Measurements from ENCODE around the gene TEPSIN. TPM values are rescaled to one million over a fixed set of nuclear protein-coding genes. Genes with fewer than 3 reads are reported as not detected.

The TEPSIN gene
- total RNA-seq, 1 donor from 2014 or later = 38.1 TPM

DNA sequence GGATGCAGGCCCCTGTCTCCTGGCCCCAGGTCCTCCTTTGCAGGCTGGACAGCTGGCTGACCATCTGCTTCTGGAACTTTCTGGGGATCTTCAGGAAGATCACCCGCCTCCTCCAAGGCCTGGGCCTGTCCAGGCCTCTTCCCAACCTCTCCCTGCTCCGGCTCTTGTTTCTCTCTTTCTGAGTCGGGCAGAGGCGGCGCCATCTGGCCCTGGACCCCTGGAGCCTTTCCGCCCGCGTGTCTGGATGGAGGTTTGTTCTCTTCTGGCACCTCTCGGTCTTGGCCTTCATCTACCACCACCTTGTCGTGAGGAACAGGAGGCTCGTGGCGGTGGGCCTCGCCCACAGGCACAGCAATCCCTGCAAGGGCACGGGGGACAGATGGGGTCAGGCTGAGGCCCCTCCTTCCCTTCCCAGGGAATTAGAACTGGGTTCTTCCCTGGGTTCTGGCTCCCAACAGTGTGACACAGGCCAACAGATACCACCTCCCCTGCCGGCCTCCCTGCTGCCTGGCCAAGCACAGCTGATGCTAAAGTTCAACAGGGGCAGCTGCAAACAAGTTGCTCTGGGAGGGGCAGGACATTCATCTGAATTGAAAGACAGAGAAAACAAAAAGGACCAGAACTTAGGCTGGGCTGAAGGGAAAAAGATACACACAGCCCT lies 13.6 kb upstream of the TEPSIN start:
- intact Hi-C loops (cut with DNase I) = loop anchor here (10.0 kb wide), 1 partner anchor 352 kb away; no protein-coding TSS in a partner anchor

DNA sequence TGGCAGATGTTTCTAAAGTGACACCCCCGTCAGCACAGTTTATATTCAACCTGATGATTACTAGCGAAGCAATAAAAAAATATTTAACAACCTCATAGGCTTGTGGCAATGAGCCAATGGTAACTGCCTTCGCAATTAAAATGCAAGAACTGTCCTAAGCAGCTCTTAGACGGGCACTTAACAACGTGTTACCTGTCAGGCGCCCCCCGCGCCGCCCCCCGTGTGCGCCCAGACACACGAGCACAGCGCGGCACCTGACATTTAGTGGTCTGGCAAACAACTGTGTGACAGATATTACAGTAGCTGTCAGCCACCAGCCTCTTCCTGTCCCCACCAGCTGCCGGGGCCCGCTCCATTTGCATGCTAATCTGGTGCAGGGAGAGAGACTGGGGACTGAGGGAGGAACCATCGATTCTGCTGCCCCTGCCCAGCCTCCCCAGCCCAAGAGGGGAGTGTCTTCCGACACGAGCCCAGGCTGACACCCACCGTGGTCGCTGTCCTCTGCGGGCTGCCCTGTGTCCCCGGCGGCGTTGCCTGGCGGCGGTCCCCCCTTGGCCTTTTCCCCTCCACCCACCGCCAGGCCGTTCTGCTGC lies 12.9 kb upstream of the TEPSIN start:
- ATAC-seq = no peak

More for the DNA sequence above, 13.6 kb upstream of the TEPSIN start:
- no peak for DNase-seq (ENCODE audit: low spot score)
- no peak for ATAC-seq

DNA sequence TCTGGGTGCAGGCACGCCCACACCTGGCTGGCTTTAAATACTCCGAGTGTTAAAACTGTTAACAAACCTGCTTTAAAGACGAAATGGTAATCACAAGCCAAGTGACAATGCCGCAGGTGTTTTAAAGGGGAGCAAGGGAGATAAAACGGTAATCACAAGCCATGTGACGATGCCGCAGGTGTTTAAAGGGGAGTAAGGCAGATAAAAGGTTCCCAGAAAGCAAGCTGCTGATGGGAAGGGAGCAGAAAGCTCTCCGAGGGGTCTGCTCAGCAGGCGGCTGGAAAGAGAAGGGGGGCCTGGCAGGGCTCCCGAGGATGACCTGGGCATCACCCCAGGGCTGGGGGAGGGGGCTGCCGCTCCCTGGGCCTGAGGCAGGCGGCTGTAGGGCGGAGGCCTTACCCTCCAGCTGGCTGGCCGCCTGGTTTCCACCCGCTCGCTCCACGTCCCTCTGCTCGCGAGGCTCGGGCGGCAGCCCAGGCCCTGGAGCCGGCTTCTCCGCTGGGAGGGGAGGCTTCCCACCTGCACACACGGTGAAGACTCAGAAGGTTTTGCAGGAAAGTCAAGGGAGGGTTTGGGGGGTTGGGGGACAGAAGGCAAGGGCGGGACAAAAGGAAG lies 12.3 kb upstream of the TEPSIN start:
- DNase-seq (ENCODE audit: low spot score) = no peak
- no peak for ATAC-seq
- intact Hi-C loops (cut with DNase I) = loop anchor here (10.0 kb wide), 1 partner anchor 354 kb away; no protein-coding TSS in a partner anchor

More for the DNA sequence above, 12.9 kb upstream of the TEPSIN start:
- no peak for DNase-seq (ENCODE audit: low spot score)
- intact Hi-C loops (cut with DNase I) = loop anchor here (10.0 kb wide), 1 partner anchor 353 kb away; no protein-coding TSS in a partner anchor

DNA sequence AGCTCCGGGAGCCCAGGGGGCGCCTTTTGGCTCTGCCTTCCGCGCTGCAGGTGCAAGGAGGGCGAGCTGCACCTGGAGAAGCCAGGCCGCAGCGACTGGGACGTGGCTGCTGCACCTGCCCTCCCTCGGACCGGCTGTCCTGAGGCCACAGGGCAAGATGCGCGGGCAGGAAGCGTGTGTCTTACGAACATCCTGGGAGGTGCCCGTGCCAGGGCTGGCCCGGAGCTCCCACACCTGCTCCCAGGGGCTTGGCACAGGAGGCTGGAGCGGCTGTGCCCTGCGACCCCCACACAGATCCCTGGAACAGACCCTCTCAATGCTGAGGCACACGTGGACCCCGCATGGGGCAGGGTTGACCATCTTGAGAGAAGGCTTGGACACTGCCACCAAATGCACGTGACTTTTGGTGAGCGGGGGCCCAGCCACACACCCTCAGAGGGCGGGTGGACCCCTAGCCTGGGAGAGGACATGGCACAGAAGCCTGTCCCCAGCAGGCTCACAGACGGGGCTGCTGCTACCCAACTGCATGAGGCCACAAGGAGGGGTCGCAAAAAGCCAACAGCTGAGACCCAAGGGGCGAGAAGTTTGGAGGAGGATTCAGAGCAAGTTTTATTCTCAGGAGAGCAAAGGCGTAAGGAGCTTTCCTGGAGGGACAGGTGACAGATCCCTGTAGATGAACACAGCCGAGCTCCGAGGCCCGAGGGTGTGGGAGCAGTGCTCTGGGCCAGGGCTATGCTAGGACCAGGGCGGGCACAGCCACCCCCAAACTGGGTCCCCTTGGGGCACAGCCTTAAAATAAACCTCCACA lies 11.6 kb upstream of the TEPSIN start:
- ATAC-seq (no peak), DNase-seq (ENCODE audit: low spot score) (no peak)

DNA sequence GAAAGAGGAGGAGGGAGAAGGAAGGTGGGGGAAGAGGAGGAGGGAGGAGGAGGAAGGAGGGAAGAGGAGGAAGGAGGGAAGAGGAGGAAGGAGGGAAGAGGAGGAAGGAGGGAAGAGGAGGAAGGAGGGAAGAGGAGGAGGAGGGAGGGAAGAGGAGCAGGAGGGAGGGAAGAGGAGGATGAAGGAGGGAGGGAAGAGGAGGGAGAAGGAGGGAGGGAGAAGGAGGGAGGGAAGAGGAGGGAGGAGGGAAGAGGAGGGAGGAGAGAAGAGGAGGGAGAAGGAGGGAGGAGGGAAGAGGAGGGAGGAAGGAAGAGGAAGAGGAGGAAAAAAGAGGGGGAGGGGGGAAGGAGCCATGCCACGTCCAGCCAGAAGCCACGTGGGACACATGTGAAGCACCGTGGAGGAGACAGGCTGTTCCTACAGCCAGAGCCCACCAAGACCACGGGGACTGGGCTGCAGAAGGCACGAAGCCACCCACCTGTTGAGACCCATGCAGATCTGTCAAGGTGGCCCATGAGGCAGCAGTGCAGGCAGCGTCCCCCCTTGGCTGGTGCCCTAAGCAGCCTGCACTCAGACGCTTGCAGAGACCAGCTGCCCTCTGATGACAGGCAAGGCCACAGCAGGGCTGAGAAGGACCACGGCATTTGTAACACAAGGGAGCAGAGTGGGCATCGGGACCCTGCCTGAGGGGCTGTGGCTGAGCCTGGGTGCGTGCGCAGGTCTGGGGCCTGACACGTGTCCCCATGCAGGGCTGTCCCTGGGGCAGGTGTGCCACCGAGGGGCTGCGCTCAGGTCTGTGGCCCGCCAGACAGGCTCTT lies 10.6 kb upstream of the TEPSIN start:
- DNase-seq (ENCODE audit: low spot score) = no peak
- intact Hi-C loops (cut with DNase I) = loop anchor here (10.0 kb wide), 1 partner anchor 355 kb away; no protein-coding TSS in a partner anchor
- ATAC-seq = no peak

More for the DNA sequence above, 11.6 kb upstream of the TEPSIN start:
- intact Hi-C loops (cut with DNase I) = loop anchor here (10.0 kb wide), 1 partner anchor 354 kb away; no protein-coding TSS in a partner anchor

DNA sequence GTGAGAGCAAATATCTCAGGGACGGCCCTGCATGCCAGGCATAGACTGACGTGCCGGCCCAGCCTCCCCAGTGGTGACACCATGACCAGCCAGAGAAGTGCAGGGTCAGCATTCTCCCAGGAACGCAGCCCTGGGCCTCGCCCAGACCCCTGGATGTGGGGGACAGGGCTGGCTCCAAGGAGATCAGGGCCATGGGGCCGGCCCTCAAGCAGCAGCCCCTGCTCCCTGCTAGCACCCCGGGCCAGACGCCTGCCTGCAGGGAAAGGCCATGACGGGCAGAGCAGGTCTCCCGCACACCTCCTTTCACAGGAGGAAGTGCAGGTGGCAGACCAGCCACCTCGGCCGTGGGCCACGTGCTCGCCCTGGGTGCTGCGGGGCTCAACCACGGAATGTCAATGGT lies 9.8 kb upstream of the TEPSIN start:
- ATAC-seq (no peak), DNase-seq (ENCODE audit: low spot score) (no peak)
- intact Hi-C loops (cut with DNase I) = no loop called here

DNA sequence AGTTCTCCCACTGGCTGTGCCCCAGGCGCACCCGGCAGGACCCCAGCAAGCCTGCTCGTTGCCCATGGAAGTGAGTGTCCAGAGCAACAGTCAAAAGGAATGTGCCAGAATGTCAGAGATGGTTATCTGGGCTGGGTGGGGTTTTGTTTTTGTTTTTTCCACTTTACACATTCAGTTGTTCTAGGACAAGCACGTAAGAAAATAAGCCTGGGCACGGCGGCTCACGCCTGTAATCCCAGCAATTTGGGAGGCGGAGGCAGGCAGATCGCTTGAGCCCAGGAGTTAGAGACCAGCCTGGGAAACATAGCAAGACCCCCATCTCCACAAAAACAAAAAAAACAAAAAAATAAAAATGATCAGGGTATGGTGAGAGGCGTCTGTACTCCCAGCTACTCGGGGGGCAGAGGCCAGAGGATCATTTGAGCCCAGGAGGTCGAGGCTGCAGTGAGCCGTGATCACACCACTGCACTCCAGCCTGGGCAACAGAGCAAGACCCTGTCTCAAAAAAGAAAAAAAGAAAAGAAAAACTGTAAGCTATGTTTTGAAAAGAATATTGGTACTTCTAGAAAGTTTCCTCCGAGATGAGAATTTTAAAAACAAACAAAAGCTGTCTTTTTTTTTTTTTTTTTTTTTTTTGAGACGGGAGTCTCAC lies 8.6 kb upstream of the TEPSIN start:
- no peak for ATAC-seq
- intact Hi-C loops (cut with DNase I) = no loop called here
- DNase-seq (ENCODE audit: low spot score) = no peak

DNA sequence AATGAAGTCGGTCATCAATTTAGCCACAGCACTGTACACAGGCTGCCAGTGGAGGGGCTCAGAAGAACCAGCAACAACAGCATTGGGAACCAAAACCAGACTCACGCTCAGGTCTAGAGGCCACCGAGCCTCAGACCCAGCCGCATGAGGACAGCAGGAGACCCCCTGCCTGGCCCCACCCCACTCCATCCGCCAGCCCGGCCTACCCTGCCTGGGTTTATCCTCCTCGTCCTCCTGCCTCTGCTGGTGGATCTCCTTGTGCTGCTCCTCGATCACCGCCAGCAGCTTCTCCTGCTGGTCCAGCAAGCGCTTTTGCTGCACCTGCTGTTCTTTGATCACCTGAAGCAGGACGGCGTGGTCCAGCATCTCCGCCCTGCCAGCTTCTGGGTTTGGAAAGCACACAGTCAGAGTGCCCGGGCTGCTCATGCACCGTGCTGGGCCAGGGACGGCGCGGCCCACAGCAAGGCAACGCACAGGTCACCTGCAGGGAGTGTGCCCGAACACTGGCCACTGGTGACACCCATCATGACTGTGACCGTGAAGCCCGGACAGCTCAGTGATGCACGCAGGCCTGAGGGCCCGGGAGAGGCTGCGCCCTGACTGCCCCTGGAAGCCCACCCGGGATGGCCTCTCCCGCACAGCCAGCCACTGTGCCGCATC lies 8.0 kb upstream of the TEPSIN start:
- no peak for ATAC-seq

DNA sequence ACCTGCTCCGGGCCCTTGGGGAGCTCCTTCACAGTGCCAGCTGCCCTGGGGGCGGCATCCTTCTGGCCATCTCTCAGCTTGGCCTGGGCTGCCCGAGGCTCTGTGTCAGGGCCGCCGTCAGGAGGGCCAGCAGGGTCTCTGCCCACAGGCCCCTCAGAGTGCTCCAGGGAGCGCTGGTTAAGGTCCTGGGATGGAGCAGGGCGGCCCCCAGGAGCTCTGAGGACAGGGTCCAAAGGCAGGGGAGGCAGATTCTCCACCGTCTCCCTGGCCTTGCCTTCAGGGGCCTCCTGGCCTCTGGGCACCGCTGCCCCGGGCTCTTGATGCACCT lies 7.5 kb upstream of the TEPSIN start:
- ATAC-seq = peak; percentile 5
- intact Hi-C loops (cut with DNase I) = no loop called here
- no peak for DNase-seq (ENCODE audit: low spot score)

More for the DNA sequence above, 8.0 kb upstream of the TEPSIN start:
- intact Hi-C loops (cut with DNase I) = no loop called here
- no peak for DNase-seq (ENCODE audit: low spot score)

DNA sequence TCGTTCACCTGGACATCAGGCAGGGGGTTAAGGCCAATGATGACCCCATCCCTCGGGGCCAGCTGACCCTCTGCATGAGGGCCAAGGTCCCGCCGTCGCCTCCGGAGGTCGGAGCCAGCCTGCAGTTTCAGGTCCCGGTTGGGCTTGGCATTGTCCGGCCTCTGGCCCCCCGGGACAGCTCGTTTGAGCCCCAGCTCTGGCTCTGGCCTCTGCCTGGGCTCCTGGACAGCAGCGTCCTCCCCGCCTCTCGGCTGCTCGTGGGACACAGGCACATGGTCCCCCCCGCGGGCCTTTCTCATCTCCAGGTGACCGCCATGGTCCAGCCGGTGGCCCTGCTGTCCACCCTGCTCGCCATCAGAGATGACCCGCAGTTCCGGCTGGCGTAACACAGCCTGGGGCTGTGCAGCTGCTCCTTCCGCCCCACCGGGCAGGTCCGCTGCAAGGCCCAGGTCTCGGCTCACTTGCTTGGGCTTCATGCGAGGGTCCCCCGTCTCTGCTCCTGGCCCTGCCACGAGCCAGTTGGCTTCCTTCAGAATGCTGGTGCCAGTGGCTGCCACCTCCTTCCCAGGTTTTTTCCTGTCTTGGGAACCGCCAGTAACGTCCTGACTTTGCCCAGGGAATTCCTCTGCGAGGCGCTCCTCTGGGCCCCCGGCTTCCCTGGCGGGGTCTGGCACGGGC lies 6.9 kb upstream of the TEPSIN start:
- DNase-seq (ENCODE audit: low spot score) (no peak), ATAC-seq (no peak)
- intact Hi-C loops (cut with DNase I) = no loop called here

DNA sequence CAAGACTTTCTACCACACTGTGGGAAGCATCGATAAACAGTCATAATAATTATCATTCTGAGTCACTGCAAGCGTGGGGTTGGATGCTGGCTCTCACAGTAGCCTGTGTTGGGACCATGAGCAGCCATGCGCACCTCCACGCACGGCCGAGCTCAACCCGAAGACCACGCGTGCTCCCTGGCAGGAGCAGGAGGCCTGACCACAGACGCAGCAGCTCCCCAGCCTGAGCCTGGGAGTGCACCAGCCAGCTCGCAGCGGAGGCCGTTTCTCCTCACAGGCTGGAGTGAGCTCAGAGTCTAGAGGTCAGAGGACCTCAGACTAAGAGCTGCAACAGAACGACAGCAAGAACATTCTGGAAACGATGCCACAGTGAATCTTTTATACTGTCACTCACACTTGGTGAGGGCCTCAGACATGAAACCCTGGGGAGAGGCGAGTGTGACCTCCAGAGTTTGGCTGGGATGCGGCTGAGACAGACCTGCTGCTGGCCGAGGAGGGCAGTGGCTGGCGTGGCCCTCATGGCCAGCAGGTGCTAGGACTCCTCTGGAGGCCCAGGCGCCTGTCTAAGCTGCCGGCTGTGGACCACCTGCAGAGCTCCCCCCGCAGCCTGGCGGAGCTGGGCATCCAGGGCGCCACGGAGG lies 6.3 kb upstream of the TEPSIN start:
- DNase-seq (ENCODE audit: low spot score) (no peak), ATAC-seq (no peak)
- intact Hi-C loops (cut with DNase I) = no loop called here

DNA sequence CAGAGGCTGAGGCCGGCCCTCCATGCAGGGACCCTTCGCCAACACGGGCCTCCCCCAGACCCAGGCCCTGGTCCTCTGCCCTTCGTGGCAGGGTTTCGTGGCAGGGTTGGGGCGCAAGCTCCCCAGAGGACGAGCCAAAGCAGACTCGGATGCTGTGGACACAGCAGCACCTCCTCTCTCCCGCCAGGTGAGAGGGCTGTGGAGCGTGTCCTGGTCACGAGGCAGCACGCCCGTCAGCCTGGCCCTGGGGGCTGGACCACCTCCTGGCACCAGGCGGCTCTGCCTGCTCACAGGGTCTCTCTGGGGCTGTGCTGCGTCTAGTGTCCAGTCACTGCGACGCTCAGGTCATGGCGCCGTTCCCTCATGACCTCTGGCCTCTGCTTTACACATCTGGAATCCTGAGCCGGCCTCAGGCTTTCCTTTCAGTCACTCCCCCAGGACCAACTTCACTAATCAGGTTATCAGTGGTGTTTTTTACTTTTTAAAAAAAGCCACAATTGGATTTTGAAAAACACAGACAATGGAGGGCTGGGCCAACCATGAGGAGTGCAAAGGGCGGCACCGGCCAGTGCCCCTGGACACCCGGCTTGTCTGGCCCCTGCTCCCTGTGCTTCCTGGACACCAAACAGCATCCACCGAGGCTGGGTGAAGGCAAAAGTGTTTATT lies 5.6 kb upstream of the TEPSIN start:
- ATAC-seq = peak; percentile 10
- intact Hi-C loops (cut with DNase I) = no loop called here
- no peak for DNase-seq (ENCODE audit: low spot score)

DNA sequence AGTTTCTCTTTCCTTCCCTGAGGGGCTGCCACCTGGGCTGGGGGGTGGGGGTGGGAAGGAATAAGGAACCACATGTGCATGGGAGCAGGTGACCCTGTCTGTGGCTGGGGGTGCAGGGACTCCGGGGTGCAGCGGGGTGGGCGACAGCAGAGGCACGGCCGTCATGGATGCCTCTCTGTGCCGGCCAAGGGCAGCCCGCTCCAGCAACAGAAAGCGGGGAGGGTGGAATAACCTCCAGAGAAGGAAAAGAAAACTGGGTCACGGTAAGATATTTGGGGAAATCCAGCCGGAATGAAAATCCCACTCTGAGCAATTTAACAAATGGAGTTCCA lies 4.4 kb upstream of the TEPSIN start:
- ATAC-seq = no peak
- DNase-seq (ENCODE audit: low spot score) = no peak
- intact Hi-C loops (cut with DNase I) = no loop called here

DNA sequence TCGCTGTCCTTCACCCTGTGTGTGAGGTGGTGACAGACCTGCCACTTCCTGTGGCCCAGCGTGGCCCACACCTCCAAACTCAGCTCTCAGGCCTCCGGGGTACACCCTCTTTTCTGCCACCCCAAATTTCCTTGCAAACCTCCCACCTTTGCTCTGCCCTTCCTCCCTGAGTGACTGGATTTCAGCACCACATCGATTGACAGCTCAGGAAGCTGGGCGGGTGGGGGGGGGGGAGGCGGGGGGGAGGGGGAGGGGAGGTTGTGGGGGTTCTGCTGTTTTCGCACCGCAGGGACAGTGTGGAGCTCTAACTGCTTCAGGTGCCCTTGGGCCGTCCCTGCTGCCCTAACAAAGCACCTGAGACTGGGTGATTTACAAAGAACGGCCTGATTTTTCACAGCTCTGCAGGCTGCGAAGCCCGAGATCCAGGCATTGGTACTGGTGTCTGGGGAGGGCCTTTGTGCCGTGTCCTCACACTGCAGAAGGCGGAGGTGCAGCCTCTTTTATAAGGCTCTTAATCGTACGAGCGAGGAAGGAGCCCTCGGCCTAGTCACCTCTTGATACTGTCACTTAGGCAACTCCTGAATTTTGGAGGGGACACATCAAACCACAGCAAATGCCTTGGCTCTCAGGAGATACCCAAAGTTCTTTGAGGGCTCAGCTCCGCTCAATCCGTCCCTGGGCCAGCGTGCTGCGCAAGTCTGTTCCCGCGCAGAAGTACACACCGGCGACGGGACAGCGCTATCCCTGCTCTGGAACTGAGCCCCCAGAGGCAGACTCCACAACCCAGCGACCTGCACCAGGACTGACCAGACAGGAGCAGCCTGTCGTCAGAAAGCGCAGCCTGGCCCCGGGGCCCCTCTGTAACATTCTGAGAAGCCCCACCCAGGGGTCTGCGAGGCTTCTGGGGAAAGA lies 3.8 kb upstream of the TEPSIN start:
- intact Hi-C loops (cut with DNase I) = no loop called here

DNA sequence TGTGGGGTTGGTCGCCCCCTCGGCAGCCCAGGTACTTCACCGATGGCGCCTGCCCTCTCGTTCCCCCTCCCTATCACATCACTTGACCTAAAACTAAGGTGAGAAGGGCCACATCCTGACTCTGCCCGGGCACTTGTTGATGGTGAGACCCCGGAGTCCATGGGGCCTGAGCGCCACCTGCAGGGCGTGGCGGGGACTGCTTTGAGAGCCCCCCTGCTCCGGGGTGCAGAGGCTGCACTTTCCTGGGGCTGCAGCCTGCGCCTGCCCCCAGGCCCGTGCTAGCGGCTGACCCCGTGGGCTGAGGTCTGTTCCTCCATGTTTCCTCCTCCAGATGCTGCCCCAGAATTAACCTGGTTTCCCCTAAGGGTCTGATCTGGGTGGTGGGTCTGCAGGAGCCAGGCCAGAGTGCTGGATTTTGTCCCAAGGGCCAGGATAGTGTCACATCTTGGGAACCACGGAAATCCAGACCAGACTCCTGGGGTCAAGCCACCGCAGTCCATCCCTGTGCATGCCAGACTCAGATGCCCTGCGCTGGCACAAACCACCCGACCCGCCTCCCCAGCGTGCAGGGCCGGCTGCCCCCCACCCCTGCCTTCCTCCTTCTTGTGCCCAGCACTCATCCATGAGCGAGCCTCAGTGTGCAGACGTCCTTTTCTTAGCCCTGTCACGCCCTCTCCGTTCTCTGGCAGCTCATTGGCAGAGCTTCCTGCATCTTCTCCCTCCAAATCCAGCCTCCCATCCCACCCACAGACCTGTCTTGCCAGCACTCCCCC lies 3.0 kb upstream of the TEPSIN start:
- ATAC-seq (no peak), DNase-seq (ENCODE audit: low spot score) (peak; percentile 82)
- intact Hi-C loops (cut with DNase I) = no loop called here

More for the DNA sequence above, 3.8 kb upstream of the TEPSIN start:
- DNase-seq (ENCODE audit: low spot score) (no peak), ATAC-seq (no peak)
